MM.1S (cell line): Measurements from ENCODE around the gene ATP2B2.

ENCODE experiments used
- DNase-seq: peaks from one replicate; pipeline ENCODE4 v3.0.0-alpha.2; 2015
- H2AFZ ChIP-seq: fragments of 300-600 bp; sonication (generic); 2 replicates; pipeline ENCODE4 v1.6.0; 2016; ENCODE audit warnings: antibody characterized with exemption, low read length
- H3F3A ChIP-seq: fragments of 300-600 bp; sonication (generic); 2 replicates; pipeline ENCODE4 v1.6.1; 2016; ENCODE audit warnings: mild to moderate bottlenecking, antibody characterized with exemption, low read length, moderate library complexity, mixed read lengths; ENCODE audit not compliant: insufficient read depth
- H3K27ac ChIP-seq: fragments of 300-600 bp; sonication (generic); 2 replicates; pipeline ENCODE4 v1.5.1; 2016; ENCODE audit warnings: mild to moderate bottlenecking, low read length
- H3K27me3 ChIP-seq: fragments of 300-600 bp; sonication (generic); replicated peaks from 2 replicates; pipeline ENCODE4 v1.6.0; 2016; ENCODE audit warnings: low read length; ENCODE audit not compliant: insufficient read depth
- H3K36me3 ChIP-seq: fragments of 300-600 bp; sonication (generic); replicated peaks from 2 replicates; pipeline ENCODE4 v1.6.1; 2016; ENCODE audit warnings: mild to moderate bottlenecking, low read length, mixed read lengths; ENCODE audit not compliant: insufficient read depth
- H3K4me1 ChIP-seq: fragments of 300-600 bp; sonication (generic); 2 replicates; pipeline ENCODE4 v1.6.1; 2016; ENCODE audit warnings: low read length, mixed read lengths
- H3K4me2 ChIP-seq: fragments of 300-600 bp; sonication (generic); 2 replicates; pipeline ENCODE4 v1.6.0; 2016; ENCODE audit warnings: low read depth, low read length
- H3K4me3 ChIP-seq: fragments of 300-600 bp; sonication (generic); 2 replicates; pipeline ENCODE4 v1.5.1; 2016; ENCODE audit warnings: low read length, mixed read lengths
- H3K79me2 ChIP-seq: fragments of 300-600 bp; sonication (generic); 2 replicates; pipeline ENCODE4 v1.6.1; 2016; ENCODE audit warnings: mixed run types, low read length, mixed read lengths
- H3K9ac ChIP-seq: fragments of 300-600 bp; sonication (generic); 2 replicates; pipeline ENCODE4 v1.6.1; 2016; ENCODE audit warnings: low read length, mixed read lengths
- H3K9me2 ChIP-seq: fragments of 300-600 bp; sonication (generic); replicated peaks from 2 replicates; pipeline ENCODE4 v1.6.1; 2016; ENCODE audit warnings: mild to moderate bottlenecking, low read length, mixed read lengths; ENCODE audit not compliant: insufficient read depth
- H3K9me3 ChIP-seq: fragments of 300-600 bp; sonication (generic); replicated peaks from 2 replicates; pipeline ENCODE4 v1.6.1; 2016; ENCODE audit warnings: mild to moderate bottlenecking, low read length, mixed read lengths; ENCODE audit not compliant: insufficient read depth
- H4K20me1 ChIP-seq: fragments of 300-600 bp; sonication (generic); 2 replicates; pipeline ENCODE4 v1.6.1; 2016; ENCODE audit warnings: mild to moderate bottlenecking, low read length, moderate library complexity, mixed read lengths; ENCODE audit not compliant: insufficient read depth
- EZH2 ChIP-seq: fragments of 300-600 bp; sonication (generic); optimal IDR thresholded peaks from 2 replicates; pipeline ENCODE3; 2017; ENCODE audit warnings: low read depth, mild to moderate bottlenecking, antibody characterized with exemption, low read length, mixed read lengths
- EZH2phosphoT487 ChIP-seq: fragments of 300-600 bp; sonication (generic); IDR thresholded peaks from 2 replicates; pipeline ENCODE4 v1.6.1; 2018; ENCODE audit warnings: antibody characterized with exemption, low read length
- TF ChIP-seq, protein P1 (sequence below): fragments of 300-600 bp; sonication (generic); IDR thresholded peaks from 2 replicates; pipeline ENCODE4 v1.5.1; 2016; ENCODE audit warnings: antibody characterized with exemption, low read length, mixed read lengths

ATP2B2 gene

DNA sequence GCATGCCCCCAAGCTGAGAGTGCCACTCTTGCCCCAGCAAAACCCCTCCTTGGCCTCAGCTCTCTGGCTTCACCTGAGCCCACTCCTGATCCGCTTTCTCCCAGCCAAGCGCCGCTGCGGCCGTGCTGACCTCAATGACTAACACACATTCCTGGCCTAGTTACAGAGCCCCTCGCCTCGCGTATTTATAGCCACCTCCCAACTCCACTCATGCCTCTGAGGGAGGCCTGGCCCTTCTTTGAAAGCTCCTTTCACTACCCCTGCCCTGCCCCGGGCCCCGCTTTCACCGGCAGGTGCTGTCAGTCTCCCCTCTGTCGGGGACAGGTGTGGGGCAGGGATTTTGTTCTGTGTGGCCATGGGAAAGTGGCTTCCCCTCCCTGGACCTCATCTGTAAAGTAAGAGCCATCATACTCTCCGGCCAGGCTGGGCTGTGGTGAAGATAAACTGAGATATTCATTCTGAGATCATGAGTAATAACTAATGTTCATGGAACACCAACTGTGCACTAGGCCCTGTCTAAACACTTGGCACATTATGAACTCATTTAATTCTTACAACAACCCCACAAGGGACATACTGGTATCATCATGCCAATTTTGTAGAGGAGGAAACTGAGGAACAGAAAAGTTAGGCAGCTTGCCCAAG is 13.2 kb upstream of the ATP2B2 start:
- no peaks in the 10 kb centered on the region for H3K9me3 ChIP-seq
- H3K9me2 ChIP-seq: no peaks in the 10 kb centered on the region
- no peak overlapping the region for H2AFZ ChIP-seq
- H3K27ac ChIP-seq: no peak overlapping the region
- H3K36me3 ChIP-seq: no peaks in the 10 kb centered on the region
- H3K4me2 ChIP-seq: no peak overlapping the region
- no peaks in the 10 kb centered on the region for H3F3A ChIP-seq
- H3K4me3 ChIP-seq: no peak overlapping the region
- H3K79me2 ChIP-seq: no peaks in the 10 kb centered on the region
- peaks cover 9% of the 10 kb centered on the region for H3K27me3 ChIP-seq
- H3K9ac ChIP-seq: no peak overlapping the region
- no peak for TF ChIP-seq EZH2
- no peak for TF ChIP-seq EZH2phosphoT487
- TF ChIP-seq, protein P1, sequence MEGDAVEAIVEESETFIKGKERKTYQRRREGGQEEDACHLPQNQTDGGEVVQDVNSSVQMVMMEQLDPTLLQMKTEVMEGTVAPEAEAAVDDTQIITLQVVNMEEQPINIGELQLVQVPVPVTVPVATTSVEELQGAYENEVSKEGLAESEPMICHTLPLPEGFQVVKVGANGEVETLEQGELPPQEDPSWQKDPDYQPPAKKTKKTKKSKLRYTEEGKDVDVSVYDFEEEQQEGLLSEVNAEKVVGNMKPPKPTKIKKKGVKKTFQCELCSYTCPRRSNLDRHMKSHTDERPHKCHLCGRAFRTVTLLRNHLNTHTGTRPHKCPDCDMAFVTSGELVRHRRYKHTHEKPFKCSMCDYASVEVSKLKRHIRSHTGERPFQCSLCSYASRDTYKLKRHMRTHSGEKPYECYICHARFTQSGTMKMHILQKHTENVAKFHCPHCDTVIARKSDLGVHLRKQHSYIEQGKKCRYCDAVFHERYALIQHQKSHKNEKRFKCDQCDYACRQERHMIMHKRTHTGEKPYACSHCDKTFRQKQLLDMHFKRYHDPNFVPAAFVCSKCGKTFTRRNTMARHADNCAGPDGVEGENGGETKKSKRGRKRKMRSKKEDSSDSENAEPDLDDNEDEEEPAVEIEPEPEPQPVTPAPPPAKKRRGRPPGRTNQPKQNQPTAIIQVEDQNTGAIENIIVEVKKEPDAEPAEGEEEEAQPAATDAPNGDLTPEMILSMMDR: no peak
- no peaks in the 10 kb centered on the region for H3K4me1 ChIP-seq
- no peaks in the 10 kb centered on the region for H4K20me1 ChIP-seq
- DNase-seq: no peak

DNA sequence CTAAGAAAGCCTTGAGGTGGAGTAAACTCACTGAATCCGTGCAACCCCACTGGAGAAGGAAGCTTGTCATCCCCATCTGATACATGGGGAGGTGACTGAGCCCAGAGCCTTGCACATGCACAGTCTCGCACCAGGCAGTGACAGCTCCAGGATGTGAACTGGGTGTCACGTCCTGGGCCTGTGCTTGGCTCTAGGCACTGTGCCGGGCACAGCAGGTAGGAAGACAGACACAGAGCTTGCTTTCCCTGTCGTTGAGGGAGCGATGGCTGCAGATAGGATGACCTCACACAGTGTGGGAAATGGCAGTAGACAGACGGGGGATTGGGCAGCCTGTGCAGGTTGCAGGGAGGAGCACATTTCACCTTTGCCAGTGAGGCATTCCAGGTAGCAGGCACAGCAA is 12.2 kb upstream of the ATP2B2 start:
- no peaks in the 10 kb centered on the region for H3K36me3 ChIP-seq
- DNase-seq: no peak
- no peak overlapping the region for H3K4me2 ChIP-seq
- H3K79me2 ChIP-seq: no peaks in the 10 kb centered on the region
- H3K9me3 ChIP-seq: no peaks in the 10 kb centered on the region
- no peak overlapping the region for H3K4me3 ChIP-seq
- no peak overlapping the region for H3K9ac ChIP-seq
- no peaks in the 10 kb centered on the region for H4K20me1 ChIP-seq
- no peak overlapping the region for H2AFZ ChIP-seq
- peaks cover 9% of the 10 kb centered on the region for H3K27me3 ChIP-seq
- no peak overlapping the region for H3K27ac ChIP-seq
- no peaks in the 10 kb centered on the region for H3K4me1 ChIP-seq
- H3F3A ChIP-seq: no peaks in the 10 kb centered on the region
- H3K9me2 ChIP-seq: no peaks in the 10 kb centered on the region
- TF ChIP-seq EZH2phosphoT487 (no peak), EZH2 (no peak)
- TF ChIP-seq, protein P1: no peak

DNA sequence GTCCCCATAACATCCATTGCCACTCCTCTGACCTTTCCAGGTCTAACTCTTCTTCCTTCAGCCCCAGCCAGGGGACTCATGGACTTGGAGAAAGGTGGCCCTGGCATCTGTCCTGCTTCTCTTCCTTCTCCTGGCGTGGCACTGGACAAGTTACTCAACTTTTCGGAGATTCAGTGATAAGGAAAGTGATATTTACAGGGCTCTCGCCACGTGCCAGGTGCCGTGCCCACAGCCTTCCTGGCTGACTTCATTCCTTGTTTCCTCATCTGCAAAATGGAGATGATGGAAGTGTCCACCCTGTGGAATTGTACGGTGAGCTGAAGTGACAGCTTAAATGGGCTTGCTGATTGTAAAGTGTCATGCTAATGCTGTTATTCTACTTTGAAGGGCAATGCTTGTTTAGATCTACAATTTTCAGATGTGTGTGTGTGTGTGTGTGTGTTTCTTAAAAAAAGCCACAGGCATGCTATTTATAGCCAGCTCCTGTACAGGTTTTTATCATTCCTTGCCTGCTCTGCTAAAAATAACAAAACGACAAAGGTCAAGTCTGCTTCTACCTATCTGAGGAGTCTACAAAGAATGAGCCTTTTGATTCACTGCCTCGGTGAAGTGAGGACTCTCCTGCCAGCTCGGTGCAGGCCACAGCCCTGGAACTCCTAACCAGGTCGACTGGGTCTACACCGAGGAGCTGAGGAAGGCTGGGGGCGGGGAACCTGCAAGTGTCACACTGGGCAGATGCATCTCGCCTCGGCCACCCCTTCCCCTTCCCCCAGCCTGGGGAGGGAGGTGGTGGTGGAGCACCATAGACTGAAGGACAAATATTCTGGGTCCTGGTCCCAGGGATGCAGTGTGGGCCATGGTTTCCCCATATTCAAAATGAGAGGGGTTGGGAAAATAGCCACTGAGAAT is 11.4 kb upstream of the ATP2B2 start:
- H3K4me1 ChIP-seq: no peaks in the 10 kb centered on the region
- H3K4me2 ChIP-seq: no peak overlapping the region
- no peak for TF ChIP-seq EZH2phosphoT487
- TF ChIP-seq EZH2: no peak
- TF ChIP-seq, protein P1: no peak
- no peak overlapping the region for H2AFZ ChIP-seq
- H3K27me3 ChIP-seq: peaks cover 9% of the 10 kb centered on the region; the same call in 1 of the 2 replicates
- H3F3A ChIP-seq: no peaks in the 10 kb centered on the region
- H3K9ac ChIP-seq: no peak overlapping the region
- H3K79me2 ChIP-seq: no peaks in the 10 kb centered on the region
- no peaks in the 10 kb centered on the region for H3K9me2 ChIP-seq
- DNase-seq: no peak
- no peak overlapping the region for H3K4me3 ChIP-seq
- H4K20me1 ChIP-seq: no peaks in the 10 kb centered on the region
- no peaks in the 10 kb centered on the region for H3K36me3 ChIP-seq
- no peaks in the 10 kb centered on the region for H3K9me3 ChIP-seq
- no peak overlapping the region for H3K27ac ChIP-seq
